ENCODE results near the gene VAX1.

DNA sequence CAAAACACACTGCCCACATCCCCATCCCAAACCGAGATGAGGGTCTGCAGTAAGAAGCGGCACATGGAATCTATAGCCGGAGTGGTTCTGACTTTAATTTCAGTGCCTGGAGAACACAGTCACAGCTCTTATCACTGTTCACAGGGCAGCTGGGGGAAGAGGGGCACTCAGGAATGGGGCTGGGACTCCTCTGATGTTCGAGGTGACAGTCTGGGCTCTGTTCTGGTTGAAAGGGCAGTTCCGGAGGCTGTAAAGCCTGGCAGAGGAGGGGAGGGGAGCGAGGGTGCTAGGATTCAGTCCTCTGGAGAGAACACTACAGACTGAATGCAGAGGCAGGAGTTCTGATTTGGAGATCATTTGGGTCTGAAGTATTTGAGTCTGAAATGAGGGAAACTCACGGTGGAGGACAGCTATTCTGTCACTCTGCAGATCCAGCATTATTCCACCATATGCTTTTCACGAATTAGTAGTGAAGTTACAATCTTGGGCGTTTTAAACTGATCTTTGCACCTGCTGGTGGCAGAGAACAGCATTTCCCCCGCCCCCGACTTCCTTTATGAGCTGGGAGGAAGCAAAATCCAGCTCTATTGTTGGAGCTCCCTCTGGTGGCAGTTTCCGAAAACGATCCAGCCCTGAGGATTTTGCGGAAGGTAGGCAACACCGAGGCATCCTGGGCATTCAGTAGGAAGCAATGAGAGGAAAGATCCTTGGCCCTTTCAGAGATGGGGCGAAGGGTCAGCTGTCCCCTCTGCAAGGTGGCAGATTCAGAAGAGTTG is 36.6 kb upstream of the VAX1 start:
- no peak for TF ChIP-seq EZH2 (IDR thresholded peaks at IDR 0.05; ENCODE audit: borderline replicate concordance, insufficient read depth, low read depth, low read length, poor library complexity, severe bottlenecking)
- TF ChIP-seq, protein P1, sequence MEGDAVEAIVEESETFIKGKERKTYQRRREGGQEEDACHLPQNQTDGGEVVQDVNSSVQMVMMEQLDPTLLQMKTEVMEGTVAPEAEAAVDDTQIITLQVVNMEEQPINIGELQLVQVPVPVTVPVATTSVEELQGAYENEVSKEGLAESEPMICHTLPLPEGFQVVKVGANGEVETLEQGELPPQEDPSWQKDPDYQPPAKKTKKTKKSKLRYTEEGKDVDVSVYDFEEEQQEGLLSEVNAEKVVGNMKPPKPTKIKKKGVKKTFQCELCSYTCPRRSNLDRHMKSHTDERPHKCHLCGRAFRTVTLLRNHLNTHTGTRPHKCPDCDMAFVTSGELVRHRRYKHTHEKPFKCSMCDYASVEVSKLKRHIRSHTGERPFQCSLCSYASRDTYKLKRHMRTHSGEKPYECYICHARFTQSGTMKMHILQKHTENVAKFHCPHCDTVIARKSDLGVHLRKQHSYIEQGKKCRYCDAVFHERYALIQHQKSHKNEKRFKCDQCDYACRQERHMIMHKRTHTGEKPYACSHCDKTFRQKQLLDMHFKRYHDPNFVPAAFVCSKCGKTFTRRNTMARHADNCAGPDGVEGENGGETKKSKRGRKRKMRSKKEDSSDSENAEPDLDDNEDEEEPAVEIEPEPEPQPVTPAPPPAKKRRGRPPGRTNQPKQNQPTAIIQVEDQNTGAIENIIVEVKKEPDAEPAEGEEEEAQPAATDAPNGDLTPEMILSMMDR (IDR thresholded peaks at IDR 0.05), result peak; percentile 81
